H1 (cell line): Measurements from ENCODE around the gene MOB1B. TPM values are rescaled to one million over a fixed set of nuclear protein-coding genes. Genes with fewer than 3 reads are reported as not detected.

Experiments
- CTCF ChIA-PET: fragments of 300-600 bp; sonication (Branson Sonifier 250); formaldehyde crosslinking; loops from one replicate; lab custom pipeline; 2021; ENCODE audit not compliant: partially characterized antibody; lab: Charles Lee
- POLR2A ChIA-PET: fragments of 300-600 bp; sonication (Branson Sonifier 250); formaldehyde crosslinking; loops from one replicate; lab custom pipeline; 2021; ENCODE audit warnings: inconsistent platforms; ENCODE audit not compliant: partially characterized antibody; lab: Charles Lee
- DNase-seq, 2 experiments: peaks; one replicate each; pipeline versions ENCODE4 v3.0.0 to v3.0.0-alpha.2; 2010 to 2022; ENCODE audit warnings: low spot score in 2 of 2, low read depth in 1 of 2, mixed read lengths in 1 of 2
- FAIRE-seq: peaks from 2 replicates; lab custom pipeline; 2011; peaks lifted over from hg19 to GRCh38; lab: Jason Lieb, UNC
- H2AFZ ChIP-seq: 2 replicates; pipeline ENCODE4 v1.8.1; 2012; ENCODE audit warnings: low read length, inconsistent platforms
- H2AK5ac ChIP-seq: 2 replicates; pipeline ENCODE4 v1.6.1; 2013; ENCODE audit warnings: low read depth, low read length
- H2BK120ac ChIP-seq: replicated peaks from 2 replicates; pipeline ENCODE3; 2013; ENCODE audit warnings: low read depth, low read length, inconsistent platforms
- H2BK12ac ChIP-seq: 2 replicates; pipeline ENCODE4 v1.6.1; 2013; ENCODE audit warnings: low read depth, low read length
- H2BK15ac ChIP-seq: 2 replicates; pipeline ENCODE4 v1.6.1; 2013; ENCODE audit warnings: low read length
- H2BK20ac ChIP-seq: 2 replicates; pipeline ENCODE4 v1.6.1; 2013; ENCODE audit warnings: low read length
- H2BK5ac ChIP-seq: 2 replicates; pipeline ENCODE4 v1.6.1; 2013; ENCODE audit warnings: low read depth, low read length
- H3K14ac ChIP-seq: 2 replicates; pipeline ENCODE4 v1.6.1; 2013; ENCODE audit warnings: inconsistent platforms; ENCODE audit not compliant: insufficient read length
- H3K18ac ChIP-seq: 2 replicates; pipeline ENCODE4 v1.6.1; 2013; ENCODE audit warnings: low read length; ENCODE audit errors: extremely low read depth
- H3K23ac ChIP-seq: 2 replicates; pipeline ENCODE4 v1.6.1; 2013; ENCODE audit warnings: inconsistent platforms; ENCODE audit not compliant: insufficient read length
- H3K23me2 ChIP-seq: 2 replicates; pipeline ENCODE4 v1.6.1; 2013; ENCODE audit warnings: low read depth, low read length
- H3K27ac ChIP-seq: 2 replicates; pipeline ENCODE4 v1.6.1; 2011; ENCODE audit warnings: low read depth, low read length, inconsistent platforms
- H3K27me3 ChIP-seq, 4 experiments: replicated peaks in 1 of 4; 1 replicate in 1 of 4; 2 replicates in 3 of 4; pipeline versions ENCODE4 v1.6.1 to v1.8.1; 2011 to 2013; ENCODE audit warnings: low read length in 3 of 4, mild to moderate bottlenecking in 3 of 4, inconsistent platforms in 2 of 4, mixed read lengths in 2 of 4, moderate library complexity in 1 of 4; ENCODE audit not compliant: control insufficient read depth in 3 of 4, insufficient read depth in 3 of 4; ENCODE audit errors: extremely low read depth in 1 of 4
- H3K36me3 ChIP-seq, 4 experiments: 2 replicates each; pipeline versions ENCODE4 v1.6.1 to v1.8.1; 2011 to 2013; ENCODE audit warnings: mild to moderate bottlenecking in 4 of 4, low read length in 3 of 4, moderate library complexity in 2 of 4, control low read depth in 1 of 4, inconsistent platforms in 1 of 4; ENCODE audit not compliant: insufficient read depth in 4 of 4, control insufficient read depth in 2 of 4
- H3K4ac ChIP-seq: replicated peaks from 2 replicates; pipeline ENCODE3; 2013; ENCODE audit warnings: low read length, low read depth, mixed read lengths, inconsistent platforms; ENCODE audit not compliant: insufficient read length
- H3K4me1 ChIP-seq, 4 experiments: replicated peaks in 1 of 4; 1 replicate in 1 of 4; 2 replicates in 3 of 4; pipeline versions ENCODE4 v1.6.1 to v1.8.1; 2011 to 2013; ENCODE audit warnings: low read length in 3 of 4, inconsistent platforms in 2 of 4, mixed read lengths in 1 of 4; ENCODE audit not compliant: insufficient read depth in 4 of 4, control insufficient read depth in 3 of 4
- H3K4me2 ChIP-seq, 2 experiments: 2 replicates each; pipeline versions ENCODE4 v1.6.1 to v1.8.1; 2011 to 2013; ENCODE audit warnings: low read depth in 2 of 2, low read length in 2 of 2, control low read depth in 1 of 2, inconsistent platforms in 1 of 2, mild to moderate bottlenecking in 1 of 2; ENCODE audit not compliant: insufficient read depth in 1 of 2
- H3K4me3 ChIP-seq, 4 experiments: fragments of 200-600, 300-600 bp in 1 of 4; sonication (generic), shearing (Covaris generic), sonication (Bioruptor Twin) in 1 of 4; 2 replicates each; pipeline versions ENCODE4 v1.5.1 to v1.8.1; 2011 to 2016; ENCODE audit warnings: low read length in 4 of 4, low read depth in 3 of 4, control low read depth in 2 of 4, inconsistent platforms in 2 of 4, mild to moderate bottlenecking in 2 of 4, mixed read lengths in 1 of 4, moderate library complexity in 1 of 4; ENCODE audit not compliant: insufficient read depth in 2 of 4; ENCODE audit errors: extremely low read depth in 1 of 4
- H3K56ac ChIP-seq: replicated peaks from 2 replicates; pipeline ENCODE3; 2013; ENCODE audit warnings: low read depth, mild to moderate bottlenecking, mixed read lengths, low read length, inconsistent platforms; ENCODE audit not compliant: insufficient read length
- H3K79me1 ChIP-seq: 2 replicates; pipeline ENCODE4 v1.6.1; 2013; ENCODE audit warnings: low read depth, low read length, control low read depth
- H3K79me2 ChIP-seq, 2 experiments: 2 replicates each; pipeline versions ENCODE4 v1.6.1 to v1.8.1; 2012 to 2013; ENCODE audit warnings: low read length in 2 of 2, mild to moderate bottlenecking in 2 of 2, inconsistent platforms in 1 of 2; ENCODE audit not compliant: insufficient read depth in 2 of 2, control insufficient read depth in 1 of 2
- H3K9ac ChIP-seq, 4 experiments: replicated peaks in 1 of 4; 1 replicate in 1 of 4; 2 replicates in 3 of 4; pipeline versions ENCODE4 v1.6.1 to v1.8.1; 2011 to 2013; ENCODE audit warnings: low read depth in 3 of 4, low read length in 3 of 4, control low read depth in 2 of 4, mild to moderate bottlenecking in 2 of 4, moderate library complexity in 2 of 4, inconsistent platforms in 1 of 4; ENCODE audit errors: extremely low read depth in 1 of 4
- H3K9me3 ChIP-seq, 2 experiments: 2 replicates each; pipeline versions ENCODE4 v1.6.1 to v1.8.1; 2012 to 2013; ENCODE audit warnings: mild to moderate bottlenecking in 2 of 2, moderate library complexity in 2 of 2, control low read depth in 1 of 2, inconsistent platforms in 1 of 2, low read depth in 1 of 2, low read length in 1 of 2, mixed read lengths in 1 of 2; ENCODE audit not compliant: insufficient read depth in 2 of 2
- H4K20me1 ChIP-seq, 2 experiments: replicated peaks in 1 of 2; 2 replicates each; pipeline versions ENCODE3 to v1.8.1; 2011 to 2013; ENCODE audit warnings: inconsistent platforms in 2 of 2, low read length in 2 of 2, mild to moderate bottlenecking in 1 of 2; ENCODE audit not compliant: insufficient read depth in 2 of 2, control insufficient read depth in 1 of 2
- H4K5ac ChIP-seq: 2 replicates; pipeline ENCODE4 v1.6.1; 2013; ENCODE audit warnings: low read length, low read depth, mixed read lengths, inconsistent platforms; ENCODE audit not compliant: insufficient read length
- H4K8ac ChIP-seq: 2 replicates; pipeline ENCODE4 v1.8.0; 2013; ENCODE audit warnings: mild to moderate bottlenecking, moderate library complexity, low read length, inconsistent platforms; ENCODE audit not compliant: insufficient read depth; ENCODE audit errors: extremely low read depth
- H4K91ac ChIP-seq: replicated peaks from 2 replicates; pipeline ENCODE3; 2013; ENCODE audit warnings: low read length, mixed read lengths, inconsistent platforms; ENCODE audit not compliant: insufficient read length
- GABPA ChIP-seq: IDR thresholded peaks from 2 replicates; pipeline ENCODE4 v1.6.1; 2011; ENCODE audit warnings: mild to moderate bottlenecking, low read length, moderate library complexity, borderline replicate concordance; ENCODE audit not compliant: insufficient read depth
- TAF7 ChIP-seq: optimal IDR thresholded peaks from 2 replicates; pipeline ENCODE3; 2011; ENCODE audit warnings: low read depth, mild to moderate bottlenecking, inconsistent platforms, low read length, moderate library complexity, borderline replicate concordance
- WGBS, 2 experiments: shearing (Covaris generic) in 1 of 2; methylation state at CpG; one replicate each; pipeline versions ENCODE4 v1.1.6 to v1.1.7; 2013 to 2015; ENCODE audit warnings: low lambda C conversion rate in 2 of 2, mixed read lengths in 2 of 2, inconsistent platforms in 1 of 2, low coverage in 1 of 2, missing lambda C conversion rate in 1 of 2; ENCODE audit not compliant: insufficient replicate concordance in 2 of 2, insufficient coverage in 1 of 2, insufficient read length in 1 of 2; ENCODE audit errors: extremely low coverage in 1 of 2, missing lambda C conversion rate in 1 of 2; 5-methylcytosine and 5-hydroxymethylcytosine counted together
- polyA plus RNA-seq, 7 experiments: library from polyadenylated mRNA; depleted of rRNA in 3 of 7; stranded (reverse) in 5 of 7; unstranded in 2 of 7; fragments of >200 nt in 5 of 7; fragments of 200-250 nt in 2 of 7; gene quantifications; 1 replicate in 5 of 7; 2 replicates in 1 of 7; 4 replicates in 1 of 7; pipeline versions ENCODE4 v1.2.1 to v1.2.3, GENCODE V29; 2011 to 2013; ENCODE audit warnings: missing spikeins in 2 of 7, mixed read lengths in 2 of 7
- total RNA-seq: library from RNA; stranded (reverse); fragmentation: NEBNext Ultra II Directional; extraction: Animal tissue kit (Norgen Biotek cat#: 25700); gene quantifications from 2 replicates; pipeline ENCODE4 v1.2.1, GENCODE V29; 2021

MOB1B gene
- total and polyA plus RNA-seq, 2 of the 8 experiments (the other 6 are each of a cell fraction or from before 2014, with no cell fraction given) = 3.8 to 33.5 TPM

- Histone ChIP-seq H3K23me2 (no peaks in the 10 kb centered on the region), H3K4me3 (no peak overlapping the region), H3K79me1 (no peaks in the 10 kb centered on the region; the same call in 1 of the 2 replicates), H3K14ac (no peak overlapping the region), H2AK5ac (no peak overlapping the region), H3K27ac (no peak overlapping the region), H3K18ac (no peak overlapping the region), H3K4me2 (no peak overlapping the region), H4K91ac (no peak overlapping the region), H4K5ac (no peak overlapping the region), H3K36me3 (peaks cover 0 to 15% (median 8%) of the 10 kb centered on the region in 4 experiments; a peak in 5 of 8 replicates), H3K79me2 (peaks cover 4 to 79% of the 10 kb centered on the region in 2 experiments), H2BK12ac (no peak overlapping the region), H2BK5ac (no peak overlapping the region), H3K27me3 (no peaks in the 10 kb centered on the region), H2BK120ac (no peak overlapping the region), H3K9ac (no peak overlapping the region), H3K56ac (no peak overlapping the region), H3K23ac (no peak overlapping the region), H3K4ac (no peak overlapping the region), H2BK20ac (no peak overlapping the region), H4K8ac (no peak overlapping the region), H3K4me1 (peaks cover under 1 to 5% (median 3%) of the 10 kb centered on the region in 4 experiments; a peak in 4 of 7 replicates), H2AFZ (no peak overlapping the region), H4K20me1 (no peaks in the 10 kb centered on the region), H2BK15ac (no peak overlapping the region), H3K9me3 (no peaks in the 10 kb centered on the region)
- POLR2A ChIA-PET = no interaction called here
- CTCF ChIA-PET = interaction anchor here (0.8 to 2.1 kb wide), 2 partner anchors 12 kb away, joined by 3 to 10 read pairs; no protein-coding TSS in a partner anchor
- WGBS, 2 experiments = 77% methylated on average over 2 of the region's 2 CpGs; no CpG with 5 or more reads in 1 of the 2 experiments
- FAIRE-seq (no peak), DNase-seq (no peak)
- TF ChIP-seq GABPA (no peak), TAF7 (no peak)
These were observed 95.4 kb downstream of the MOB1B start for GRCh38 chr4:70997546-70997945.
